ENCODE measurements around the gene CFL2.
A peak's percentile ranks its signal among the peaks of the same experiment; 100 is the strongest.
"Not testable (repeated sequence)": the region's sequence is repeated elsewhere in the genome, so short reads cannot be mapped to it uniquely, and the experiment has no call there.

The CFL2 gene

DNA sequence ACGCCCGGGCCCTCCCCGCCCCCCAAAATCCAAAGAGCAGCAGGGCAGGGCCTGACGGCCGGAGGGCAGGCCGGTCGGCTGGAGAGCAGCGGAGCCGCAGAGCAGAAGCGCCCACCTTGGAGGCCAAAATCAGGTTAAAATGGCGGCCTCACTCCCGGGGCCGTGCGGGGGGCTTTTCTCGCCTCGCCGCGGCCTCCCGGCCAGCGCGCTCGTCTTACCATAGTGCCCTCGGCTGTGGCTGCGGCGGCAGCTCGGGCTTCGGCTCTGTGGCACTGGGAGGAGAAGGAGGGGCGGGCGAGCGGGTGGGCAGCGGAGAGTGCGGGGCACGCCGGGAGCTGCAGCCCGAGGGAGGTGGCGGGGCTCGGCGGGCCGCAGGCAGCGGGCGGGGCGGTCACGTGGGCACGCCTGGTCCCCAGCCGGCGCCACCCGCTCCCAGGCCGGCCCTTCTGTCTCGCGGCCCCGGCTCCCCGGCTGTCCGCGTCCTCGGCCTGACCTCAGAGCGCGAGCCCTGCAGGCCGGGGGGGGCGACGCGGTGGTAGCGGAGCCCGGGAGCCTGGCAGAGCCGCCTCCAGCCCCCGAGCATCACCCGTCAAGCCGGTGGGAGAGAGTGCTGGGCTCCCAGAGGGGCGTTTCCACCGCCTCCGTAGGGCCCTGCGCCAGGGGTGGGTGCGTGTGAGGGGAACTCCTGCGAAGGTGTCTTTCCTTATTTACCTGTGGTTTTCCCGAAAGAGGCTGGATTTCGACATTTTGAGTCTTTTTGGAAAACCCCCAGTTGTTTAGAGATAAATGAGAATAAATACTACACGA lies at the start of gene CFL2:
CFL2 (minus strand) TSS at position 274 of the 807 bp plus-strand sequence; CDS start at position 221, 53 bp downstream.
- peak; percentile 69 for DNase-seq (ENCODE audit: low read depth)

DNA sequence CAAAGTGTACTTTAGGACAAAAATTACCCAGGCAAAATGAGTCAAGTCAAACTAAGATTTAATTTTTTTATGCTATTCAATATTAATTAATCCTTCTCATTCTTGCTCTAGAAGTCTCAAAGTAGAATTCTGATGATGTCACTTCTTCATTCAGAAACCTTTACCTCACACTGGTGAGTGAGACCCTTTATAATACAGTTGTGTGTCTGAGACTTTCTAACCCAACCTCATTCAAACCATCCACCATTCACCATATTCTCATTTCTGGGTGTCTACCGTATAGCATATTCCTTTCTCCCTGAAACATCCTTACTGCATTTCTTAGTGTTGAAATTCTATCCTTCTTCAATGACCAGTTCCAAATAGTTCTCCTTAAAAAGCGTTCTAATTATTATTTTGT lies 40.8 kb upstream of the CFL2 start:
- DNase-seq (ENCODE audit: low read depth): no peak

GRCh38 chr14:34754687-34755086 lies 40.3 kb upstream of the CFL2 start:
- no peak for DNase-seq (ENCODE audit: low read depth)

DNA sequence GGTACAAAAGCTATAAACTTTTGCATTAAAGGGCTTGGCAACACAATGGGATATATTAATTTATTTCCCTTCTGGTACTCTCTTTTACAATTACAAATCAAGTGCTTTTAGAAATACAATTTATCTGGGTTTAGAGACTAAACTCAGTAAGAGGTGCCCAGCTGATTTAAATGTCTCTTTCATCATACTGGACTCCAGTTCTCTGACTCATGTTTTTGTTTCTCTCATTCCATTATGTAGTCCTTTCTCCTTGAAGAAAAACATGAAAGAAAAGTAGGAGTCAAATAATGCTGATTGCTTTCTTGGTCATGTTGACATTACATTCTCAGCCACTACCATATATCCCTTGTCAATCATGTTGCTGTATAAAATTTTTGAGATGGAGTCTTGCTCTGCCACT lies 36.3 kb upstream of the CFL2 start:
- DNase-seq (ENCODE audit: low read depth): peak; percentile 86

DNA sequence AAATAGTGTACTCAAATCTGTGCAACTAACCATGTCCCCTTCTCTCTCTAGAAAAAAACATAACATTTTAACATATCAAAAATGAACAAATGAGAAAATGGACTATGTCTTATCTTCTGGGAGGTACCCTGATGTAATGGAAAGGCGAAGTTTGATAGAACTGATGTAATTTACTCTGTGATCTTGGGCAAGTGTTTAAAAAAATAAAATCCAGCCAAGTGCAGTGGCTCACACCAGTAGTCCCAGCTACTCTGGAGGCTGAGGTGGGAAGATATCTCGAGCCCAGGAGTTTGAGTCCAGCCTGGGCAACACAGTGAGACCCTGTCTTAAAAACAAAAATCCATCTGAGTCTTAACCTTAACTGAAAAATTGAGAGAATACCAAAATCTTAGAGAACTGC lies 35.8 kb upstream of the CFL2 start:
- no peak for DNase-seq (ENCODE audit: low read depth)

GRCh38 chr14:34749408-34749807 lies 35.0 kb upstream of the CFL2 start:
- DNase-seq (ENCODE audit: low read depth): no peak

GRCh38 chr14:34742270-34743115 lies 28.1 kb upstream of the CFL2 start:
- no peak for DNase-seq (ENCODE audit: low read depth)

DNA sequence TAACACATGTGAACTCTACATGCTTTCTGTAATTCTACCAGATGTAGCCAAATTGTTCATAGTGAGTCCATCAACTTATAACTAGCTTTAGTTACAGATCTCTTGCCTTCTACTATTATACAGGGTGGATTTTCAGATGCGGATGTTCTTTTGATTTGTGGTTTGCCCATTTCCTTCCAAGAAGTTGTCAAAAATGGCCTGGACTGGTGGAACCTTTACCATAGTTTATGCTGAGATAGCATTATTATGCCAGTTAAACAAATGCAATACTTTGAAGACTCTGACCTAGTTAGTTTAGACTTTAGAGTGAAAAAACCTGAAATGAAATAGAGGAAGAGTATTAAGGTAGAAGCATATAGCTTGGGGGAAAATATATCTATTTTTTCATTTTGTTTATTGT lies 27.4 kb upstream of the CFL2 start:
- no peak for DNase-seq (ENCODE audit: low read depth)

- DNase-seq (ENCODE audit: low read depth): peak; percentile 61
These were observed 25.7 kb upstream of the CFL2 start for GRCh38 chr14:34740139-34740538.

- not testable (repeated sequence) for DNase-seq (ENCODE audit: low read depth)
These were observed 22.7 kb upstream of the CFL2 start for GRCh38 chr14:34737079-34737478.

DNA sequence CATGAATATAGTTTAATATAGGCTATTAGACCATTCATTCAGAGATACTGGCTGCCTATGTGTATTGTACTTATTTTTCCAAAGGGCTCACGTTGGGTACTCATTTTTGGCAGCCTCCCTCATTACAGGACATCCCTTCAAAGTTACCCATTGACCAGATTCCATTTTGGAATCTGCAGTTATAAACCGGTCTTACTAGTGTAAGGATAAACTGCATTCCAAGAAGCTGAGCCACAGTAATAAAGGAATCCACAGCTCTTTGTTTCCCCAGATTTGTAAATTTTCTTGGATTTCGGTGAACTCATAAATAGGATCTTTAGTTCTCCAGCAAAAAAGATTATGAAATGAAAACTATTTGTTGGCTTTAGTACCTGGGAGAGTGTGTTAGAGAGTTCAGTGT lies 18.9 kb upstream of the CFL2 start:
- peak; percentile 39 for DNase-seq (ENCODE audit: low read depth)

DNA sequence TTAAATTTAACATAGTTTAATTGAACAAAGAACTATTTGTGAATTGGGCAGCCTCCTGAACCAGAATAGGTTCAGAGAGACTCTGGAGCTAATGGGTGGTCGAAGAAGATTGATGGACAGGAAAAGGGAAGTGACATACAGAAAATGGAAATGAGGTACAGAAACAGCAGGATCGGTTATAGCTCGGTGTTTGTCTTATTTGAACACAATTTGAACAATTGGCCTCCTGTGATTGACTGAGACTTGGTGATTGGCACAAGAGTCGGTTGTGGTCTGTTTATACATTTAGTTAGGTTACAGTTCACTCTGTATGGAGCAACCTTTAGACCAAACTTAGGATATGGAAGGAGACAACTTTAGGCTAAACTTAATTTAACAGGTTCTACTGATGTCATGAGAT lies 18.4 kb upstream of the CFL2 start:
- no peak for DNase-seq (ENCODE audit: low read depth)

DNA sequence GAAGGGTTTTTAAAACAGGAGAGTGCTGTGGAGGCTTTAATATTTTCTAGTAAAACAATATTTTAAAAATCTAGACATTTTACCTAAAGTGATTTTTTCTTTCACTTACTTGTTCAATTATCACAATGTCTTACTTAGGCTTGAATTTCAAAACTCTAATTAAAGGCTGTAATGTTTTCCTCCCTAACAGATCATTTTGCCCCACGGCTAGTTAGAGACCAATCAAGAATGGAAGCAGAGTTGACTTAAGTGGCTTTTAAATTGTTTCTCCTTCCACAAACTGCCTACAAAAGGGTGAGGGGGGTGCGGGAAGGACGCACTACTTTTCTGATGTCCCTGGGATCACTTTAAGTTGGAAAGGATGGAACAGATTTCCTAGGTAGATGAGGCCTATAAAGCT lies 9.5 kb upstream of the CFL2 start:
- no peak for DNase-seq (ENCODE audit: low read depth)

DNA sequence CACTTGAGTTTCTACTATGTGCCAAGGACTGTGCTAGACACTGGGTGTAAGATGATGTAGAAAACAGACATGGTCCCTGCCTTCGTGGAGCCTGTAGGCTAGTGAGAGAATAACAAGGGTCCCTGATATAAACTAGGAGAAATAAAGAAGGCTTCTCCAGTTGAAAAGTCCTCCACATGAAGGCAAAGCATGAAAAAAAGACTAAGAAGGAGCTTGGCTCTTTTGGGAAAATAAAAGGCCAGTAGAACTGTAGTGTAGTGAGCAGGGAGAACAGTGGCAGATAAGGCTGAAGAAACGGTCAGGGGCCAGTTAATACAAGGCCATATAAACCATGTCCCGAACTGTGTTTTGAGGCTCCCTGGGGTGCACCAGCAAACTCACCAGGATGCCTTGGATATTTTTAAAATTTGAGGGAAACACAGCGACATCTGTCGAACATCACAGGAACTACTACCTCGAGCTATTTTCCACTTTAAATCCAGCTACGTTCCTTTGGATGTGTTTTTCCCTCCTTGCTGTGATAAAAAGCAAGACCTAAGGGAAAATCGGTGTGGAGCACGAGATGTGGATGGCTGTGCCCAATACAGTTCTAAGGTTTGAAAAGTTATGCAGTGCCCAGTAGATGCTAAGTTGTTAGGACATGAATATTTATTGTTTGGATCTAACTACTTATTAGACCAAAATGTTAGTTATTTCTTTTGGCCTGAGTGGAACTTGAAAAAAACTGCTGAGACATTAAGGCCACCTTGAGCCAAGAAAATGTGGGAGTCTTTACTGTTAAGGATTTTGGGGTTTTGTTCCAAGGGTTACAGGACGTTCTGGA lies 8.5 kb upstream of the CFL2 start:
- peak; percentile 51 for DNase-seq (ENCODE audit: low read depth)

GRCh38 chr14:34721129-34721528 lies 6.7 kb upstream of the CFL2 start:
- no peak for DNase-seq (ENCODE audit: low read depth)

DNA sequence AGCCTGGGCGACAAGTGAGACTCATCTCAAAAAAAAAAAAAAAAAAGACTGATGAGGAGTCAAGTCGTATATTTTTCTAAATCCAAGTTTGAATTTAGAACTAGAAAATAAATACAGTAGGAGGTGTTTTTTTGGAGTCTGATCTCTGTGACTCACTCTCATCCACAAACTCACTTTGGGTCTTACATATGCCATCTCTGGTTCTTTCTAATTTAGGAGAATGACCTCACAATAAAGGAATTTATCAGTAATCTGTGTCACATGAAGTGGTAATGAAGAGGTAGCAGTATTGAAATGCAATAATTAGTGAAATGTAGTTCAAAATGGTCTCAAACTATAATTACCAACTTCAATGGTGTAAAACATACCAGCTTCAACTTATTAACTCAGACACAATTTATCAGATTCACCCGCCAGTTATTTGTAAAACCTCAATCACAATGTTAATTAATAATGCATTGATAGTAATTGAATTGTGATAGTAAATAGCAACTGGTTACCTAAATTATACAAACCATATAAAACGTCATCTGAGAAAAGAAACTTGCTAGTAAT lies 4.4 kb upstream of the CFL2 start:
- peak; percentile 42 for DNase-seq (ENCODE audit: low read depth)

DNA sequence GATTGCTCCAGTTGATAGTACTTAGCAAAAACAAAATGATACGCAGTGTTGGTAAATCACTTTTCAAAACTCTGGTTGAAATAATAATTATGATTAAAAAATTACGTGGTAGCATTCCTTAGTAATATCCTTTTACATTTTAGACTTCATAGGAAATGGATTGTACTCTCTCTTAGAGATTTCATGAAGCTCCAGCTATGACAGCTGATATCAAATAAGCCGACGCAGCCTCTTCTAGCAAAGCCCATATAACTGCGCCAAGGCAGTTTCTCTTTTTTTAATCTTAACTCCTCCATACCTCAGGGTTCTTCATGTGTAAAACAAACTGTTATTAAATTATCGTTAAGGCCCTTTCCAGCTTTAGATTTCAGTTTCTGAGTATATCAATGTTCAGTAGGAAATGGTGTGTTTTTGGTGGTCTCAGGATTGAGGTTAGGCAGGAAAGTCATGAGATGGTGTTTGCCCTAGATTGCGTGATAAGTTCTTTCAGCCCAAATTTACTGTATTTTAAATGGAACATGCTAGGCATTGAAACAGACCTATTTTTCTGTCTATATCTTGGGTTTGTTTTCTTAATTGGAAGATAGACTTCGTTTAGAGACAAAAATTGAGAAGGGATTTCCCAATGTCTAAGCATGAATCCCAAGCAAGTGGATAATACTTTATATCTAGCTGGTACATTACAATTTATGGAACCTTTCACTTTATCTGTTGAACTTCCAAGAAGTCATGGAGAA lies 902 bp upstream of the CFL2 start:
- no peak for DNase-seq (ENCODE audit: low read depth)

DNA sequence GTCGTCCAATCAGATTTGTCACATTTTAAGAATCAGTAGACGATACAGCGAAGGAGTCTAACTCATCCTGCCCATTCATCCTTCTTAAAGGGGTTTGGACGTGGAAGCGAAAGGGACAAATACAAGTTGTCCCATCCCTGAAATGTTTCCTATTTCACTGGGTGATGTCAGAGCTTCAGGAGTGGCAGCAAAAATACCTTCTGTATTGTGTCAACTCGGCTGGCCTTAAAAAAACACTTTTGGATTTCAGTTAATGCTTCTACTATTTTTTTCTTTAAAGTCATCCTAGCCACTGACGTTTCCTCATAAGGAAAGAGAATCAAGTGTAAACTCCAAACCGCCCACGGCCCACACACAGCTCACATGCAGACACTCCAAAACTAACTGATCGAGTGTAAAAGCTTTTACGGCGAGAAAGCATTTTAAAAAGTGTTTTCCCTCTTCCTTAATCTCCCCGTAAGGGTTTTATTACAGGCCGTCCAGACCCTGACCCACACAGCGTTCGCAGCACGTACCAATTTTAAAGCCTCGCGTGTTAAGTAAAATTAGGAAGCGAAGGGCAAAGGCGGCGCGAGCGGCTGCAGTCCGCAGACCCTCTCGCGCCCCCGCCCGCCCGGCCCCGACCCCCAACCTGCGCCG lies 593 bp downstream of the CFL2 start:
- peak; percentile 85 for DNase-seq (ENCODE audit: low read depth)

DNA sequence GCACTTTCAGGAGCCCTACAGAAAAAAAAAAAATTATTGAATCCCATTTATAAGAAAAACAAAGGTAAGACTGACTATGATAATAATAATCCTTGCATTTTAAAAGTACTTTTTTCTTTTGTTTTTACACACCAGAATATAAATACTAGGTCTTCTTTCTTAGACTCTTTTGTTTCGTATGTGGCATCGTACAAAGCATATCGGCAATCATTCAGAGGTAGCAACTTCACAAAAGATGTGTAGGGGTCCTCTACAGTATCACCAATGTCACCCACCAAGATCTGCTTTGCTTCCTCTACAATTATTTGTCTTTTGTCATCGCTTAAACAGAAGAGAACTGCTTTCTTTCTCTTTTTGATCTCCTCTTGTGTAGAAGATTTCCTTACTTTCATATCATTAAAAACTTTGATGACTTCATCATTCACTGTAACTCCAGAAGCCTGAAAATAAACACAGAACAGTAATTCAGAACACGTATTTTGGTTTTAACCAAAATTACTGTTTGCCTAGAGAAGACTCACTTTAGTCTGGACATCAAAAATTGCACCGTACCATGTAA lies 1.2 kb downstream of the CFL2 start:
- no peak for DNase-seq (ENCODE audit: low read depth)

Measured in iris pigment epithelial cell (primary cell).